Endothelial cell of umbilical vein (primary cell): ENCODE measurements around the gene SLC25A1. TPM values are rescaled to one million over a fixed set of nuclear protein-coding genes. Genes with fewer than 3 reads are reported as not detected.

Experiments
- BruUV-seq: library from RNA; stranded (reverse); fragments of 400-500 nt; replicated peaks from 2 replicates; lab custom pipeline; 2021; lab: Mats Ljungman, UMichigan
- CTCF ChIA-PET: fragments of 300-600, 350-600 bp; sonication (Branson Sonifier 250); formaldehyde crosslinking; loops from one replicate; lab custom pipeline; 2021; ENCODE audit warnings: antibody characterized with exemption, inconsistent platforms; lab: Charles Lee
- POLR2A ChIA-PET: fragments of 300-600, 350-600 bp; sonication (Branson Sonifier 250); formaldehyde crosslinking; loops from one replicate; lab custom pipeline; 2021; ENCODE audit warnings: antibody characterized with exemption, inconsistent platforms; lab: Charles Lee
- DNase-seq: peaks from one replicate; pipeline ENCODE4 v3.0.0-alpha.2; 2011; ENCODE audit warnings: low read depth, low spot score
- FAIRE-seq: peaks from 2 replicates; lab custom pipeline; 2011; peaks lifted over from hg19 to GRCh38; lab: Jason Lieb, UNC
- H2AFZ ChIP-seq: 2 replicates; pipeline ENCODE4 v1.6.0; 2012; ENCODE audit warnings: low read depth, low read length, control low read depth, inconsistent platforms
- H3K27ac ChIP-seq: 2 replicates; pipeline ENCODE4 v1.5.1; 2011; ENCODE audit warnings: low read depth, mild to moderate bottlenecking, control low read depth, low read length, moderate library complexity; ENCODE audit not compliant: insufficient read depth
- H3K27me3 ChIP-seq, 2 experiments: 2 replicates each; pipeline versions ENCODE4 v1.6.0 to v1.6.1; 2011; ENCODE audit warnings: low read length in 2 of 2, mixed read lengths in 1 of 2; ENCODE audit not compliant: control insufficient read depth in 2 of 2, insufficient read depth in 2 of 2
- H3K36me3 ChIP-seq, 2 experiments: 2 replicates in 1 of 2; 3 replicates in 1 of 2; pipeline ENCODE4 v1.5.1; 2011; ENCODE audit warnings: low read length in 2 of 2, mild to moderate bottlenecking in 1 of 2, moderate library complexity in 1 of 2; ENCODE audit not compliant: control insufficient read depth in 2 of 2, insufficient read depth in 2 of 2; ENCODE audit errors: extremely low read depth in 1 of 2
- H3K4me1 ChIP-seq: 3 replicates; pipeline ENCODE4 v1.5.1; 2011; ENCODE audit warnings: mild to moderate bottlenecking, low read length; ENCODE audit not compliant: control insufficient read depth, insufficient read depth; ENCODE audit errors: extremely low read depth
- H3K4me2 ChIP-seq: 2 replicates; pipeline ENCODE4 v1.6.1; 2011; ENCODE audit warnings: low read length, control low read depth, mixed read lengths; ENCODE audit not compliant: insufficient read depth
- H3K4me3 ChIP-seq, 3 experiments: fragments of 200-600 bp in 1 of 3; sonication (generic), shearing (Covaris generic) in 1 of 3; replicated peaks in 1 of 3; 2 replicates each; pipeline ENCODE4 v1.5.1; 2011 to 2016; ENCODE audit warnings: control low read depth in 3 of 3, low read length in 3 of 3, mild to moderate bottlenecking in 2 of 3, inconsistent platforms in 1 of 3, low read depth in 1 of 3, moderate library complexity in 1 of 3; ENCODE audit not compliant: insufficient read depth in 1 of 3
- H3K79me2 ChIP-seq: 2 replicates; pipeline ENCODE4 v1.6.0; 2012; ENCODE audit warnings: low read length, inconsistent platforms; ENCODE audit not compliant: control insufficient read depth, insufficient read depth
- H3K9ac ChIP-seq: replicated peaks from 2 replicates; pipeline ENCODE3; 2011; ENCODE audit warnings: low read length, control low read depth; ENCODE audit not compliant: insufficient read depth; ENCODE audit errors: extremely low read depth
- H3K9me1 ChIP-seq: replicated peaks from 3 replicates; pipeline ENCODE4 v1.6.0; 2011; ENCODE audit warnings: mild to moderate bottlenecking, low read length; ENCODE audit not compliant: control insufficient read depth, insufficient read depth; ENCODE audit errors: extremely low read depth
- H3K9me3 ChIP-seq: replicated peaks from 2 replicates; pipeline ENCODE4 v1.5.1; 2012; ENCODE audit warnings: low read length, inconsistent platforms; ENCODE audit not compliant: control insufficient read depth, insufficient read depth
- H4K20me1 ChIP-seq: replicated peaks from 2 replicates; pipeline ENCODE3; 2011; ENCODE audit warnings: mild to moderate bottlenecking, low read length; ENCODE audit not compliant: control insufficient read depth, insufficient read depth; ENCODE audit errors: extremely low read depth
- EZH2 ChIP-seq: IDR thresholded peaks from 2 replicates; pipeline ENCODE4 v1.6.1; 2012; ENCODE audit warnings: borderline replicate concordance, low read depth, mild to moderate bottlenecking, moderate library complexity, low read length, inconsistent platforms; ENCODE audit not compliant: severe bottlenecking
- FOS ChIP-seq: IDR thresholded peaks from 2 replicates; pipeline ENCODE4 v1.6.1; 2011; ENCODE audit warnings: mild to moderate bottlenecking, low read length, moderate library complexity, borderline replicate concordance; ENCODE audit not compliant: insufficient read depth
- GATA2 ChIP-seq: IDR thresholded peaks from 2 replicates; pipeline ENCODE4 v1.7.0; 2011; ENCODE audit warnings: low read depth, mild to moderate bottlenecking, moderate library complexity, mixed read lengths, low read length; ENCODE audit not compliant: insufficient read length, insufficient read depth
- JUN ChIP-seq: IDR thresholded peaks from 2 replicates; pipeline ENCODE4 v1.6.1; 2011; ENCODE audit warnings: borderline replicate concordance, low read depth; ENCODE audit not compliant: insufficient read length, insufficient read depth
- MYC ChIP-seq: IDR thresholded peaks from one replicate; pipeline ENCODE4 v1.6.1; 2011; ENCODE audit warnings: mild to moderate bottlenecking, low read depth, low read length
- POLR2A ChIP-seq: IDR thresholded peaks from 2 replicates; pipeline ENCODE4 v1.6.1; 2012; ENCODE audit warnings: low read depth, mild to moderate bottlenecking, control low read depth, low read length
- POLR2AphosphoS5 ChIP-seq: IDR thresholded peaks from 2 replicates; pipeline ENCODE4 v1.6.1; 2012; ENCODE audit warnings: low read depth, mild to moderate bottlenecking, control low read depth, low read length, moderate library complexity; ENCODE audit not compliant: insufficient read depth
- dilution Hi-C: fragments of 300-500 bp; cut with MboI; formaldehyde crosslinking; loops from one replicate; pipeline ENCODE4 v1.15.0; 2019; ENCODE audit warnings: low sequenced_read_pairs; ENCODE audit not compliant: extremely low pct_ligation_motif_present
- intact Hi-C: fragments of 100-400 bp; cut with micrococcal nuclease; formaldehyde crosslinking; loops from one replicate; pipeline ENCODE4 v1.10.0; 2022
- polyA plus RNA-seq, 4 experiments: library from polyadenylated mRNA; depleted of rRNA in 3 of 4; stranded (reverse) in 3 of 4; unstranded in 1 of 4; fragments of >200 nt; gene quantifications; 2 replicates each; pipeline versions ENCODE4 v1.2.1 to v1.2.3, GENCODE V29; 2011 to 2012; ENCODE audit warnings: missing spikeins in 1 of 4
- total RNA-seq: library from RNA; stranded (reverse); gene quantifications from 2 replicates; pipeline ENCODE4 v1.2.3, GENCODE V29; 2021
- TF ChIP-seq, protein P1 (sequence below): IDR thresholded peaks from 2 replicates; pipeline ENCODE4 v1.6.1; 2011; ENCODE audit not compliant: insufficient read depth, insufficient read length
- TF ChIP-seq, protein P2 (sequence below), 2 donors: IDR thresholded peaks; 1 replicate in 1 of 2; 2 replicates in 1 of 2; pipeline ENCODE4 v1.5.1; 2011; ENCODE audit warnings: low read length in 2 of 2, mild to moderate bottlenecking in 2 of 2, moderate library complexity in 2 of 2, control low read depth in 1 of 2, inconsistent platforms in 1 of 2, low read depth in 1 of 2; ENCODE audit not compliant: insufficient read depth in 1 of 2; ENCODE audit errors: extremely low read depth in 1 of 2

The SLC25A1 gene
- total and polyA plus RNA-seq, 2 donors (not counting 3 experiments of a cell fraction or from before 2014, with no cell fraction given) = 80.0 to 94.5 TPM

DNA sequence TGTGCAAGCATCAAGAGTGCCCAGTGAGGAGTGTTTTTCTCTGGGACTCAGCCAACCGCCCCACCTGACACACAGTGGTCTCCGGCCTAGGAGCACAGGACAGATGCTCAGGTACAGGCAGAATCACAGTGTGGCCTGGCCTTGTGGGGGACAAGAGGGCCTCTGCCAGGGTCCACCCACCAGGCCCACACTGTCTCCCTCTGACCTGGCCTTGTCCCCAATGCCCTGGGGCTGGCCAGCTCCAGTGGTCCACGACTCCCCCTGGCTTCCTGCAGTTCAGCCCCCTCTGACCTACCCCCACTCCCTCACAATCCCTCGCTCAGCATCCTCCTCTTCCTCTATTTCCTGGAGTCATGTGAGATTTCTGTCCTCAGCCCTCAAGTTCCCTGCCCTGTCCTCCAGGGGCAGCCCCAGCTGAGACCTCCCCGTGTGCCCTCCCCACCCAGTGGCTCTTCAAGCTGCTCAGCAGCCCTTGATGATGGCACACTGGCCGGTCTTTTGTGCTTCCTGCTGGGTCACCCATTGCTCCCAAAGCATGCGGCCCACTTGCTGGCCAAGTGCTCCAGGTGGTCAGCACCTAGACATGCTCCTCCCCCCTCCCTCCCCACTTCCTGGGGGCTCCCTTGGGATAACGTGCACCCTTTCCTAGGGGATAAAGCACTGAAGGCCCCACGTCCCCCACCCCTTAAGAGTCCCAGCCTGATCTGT, 45.7 kb downstream of the SLC25A1 start:
- H3K4me1 ChIP-seq = no peaks in the 10 kb centered on the region
- FAIRE-seq (no peak), DNase-seq (no peak)
- H4K20me1 ChIP-seq = no peaks in the 10 kb centered on the region
- H3K27ac ChIP-seq = no peak overlapping the region
- H2AFZ ChIP-seq = no peak overlapping the region
- H3K4me3 ChIP-seq = no peak overlapping the region
- H3K9me3 ChIP-seq = no peaks in the 10 kb centered on the region
- H3K4me2 ChIP-seq = no peak overlapping the region
- H3K9ac ChIP-seq = no peak overlapping the region
- intact Hi-C loops = no loop called here
- H3K9me1 ChIP-seq = no peaks in the 10 kb centered on the region
- H3K27me3 ChIP-seq = no peaks in the 10 kb centered on the region
- H3K36me3 ChIP-seq = peaks cover 4 to 38% of the 10 kb centered on the region in 2 experiments
- no peaks in the 10 kb centered on the region for H3K79me2 ChIP-seq
- ChIA-PET CTCF (interaction anchor here (2.3 to 3.5 kb wide), 2 partner anchors 11 to 12 kb away, joined by 9 to 12 read pairs; partner anchors contain the start of gene ESS2), POLR2A (no interaction called here)
- no TSS peak for BruUV-seq
- dilution Hi-C loops = no loop called here
- no peak for TF ChIP-seq FOS
- no peak for TF ChIP-seq JUN
- TF ChIP-seq, protein P1, sequence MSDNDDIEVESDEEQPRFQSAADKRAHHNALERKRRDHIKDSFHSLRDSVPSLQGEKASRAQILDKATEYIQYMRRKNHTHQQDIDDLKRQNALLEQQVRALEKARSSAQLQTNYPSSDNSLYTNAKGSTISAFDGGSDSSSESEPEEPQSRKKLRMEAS = no peak
- no peak for TF ChIP-seq POLR2A
- TF ChIP-seq, protein P2, sequence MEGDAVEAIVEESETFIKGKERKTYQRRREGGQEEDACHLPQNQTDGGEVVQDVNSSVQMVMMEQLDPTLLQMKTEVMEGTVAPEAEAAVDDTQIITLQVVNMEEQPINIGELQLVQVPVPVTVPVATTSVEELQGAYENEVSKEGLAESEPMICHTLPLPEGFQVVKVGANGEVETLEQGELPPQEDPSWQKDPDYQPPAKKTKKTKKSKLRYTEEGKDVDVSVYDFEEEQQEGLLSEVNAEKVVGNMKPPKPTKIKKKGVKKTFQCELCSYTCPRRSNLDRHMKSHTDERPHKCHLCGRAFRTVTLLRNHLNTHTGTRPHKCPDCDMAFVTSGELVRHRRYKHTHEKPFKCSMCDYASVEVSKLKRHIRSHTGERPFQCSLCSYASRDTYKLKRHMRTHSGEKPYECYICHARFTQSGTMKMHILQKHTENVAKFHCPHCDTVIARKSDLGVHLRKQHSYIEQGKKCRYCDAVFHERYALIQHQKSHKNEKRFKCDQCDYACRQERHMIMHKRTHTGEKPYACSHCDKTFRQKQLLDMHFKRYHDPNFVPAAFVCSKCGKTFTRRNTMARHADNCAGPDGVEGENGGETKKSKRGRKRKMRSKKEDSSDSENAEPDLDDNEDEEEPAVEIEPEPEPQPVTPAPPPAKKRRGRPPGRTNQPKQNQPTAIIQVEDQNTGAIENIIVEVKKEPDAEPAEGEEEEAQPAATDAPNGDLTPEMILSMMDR (IDR thresholded peaks at IDR 0.05; ENCODE audit: extremely low read depth in 1 of 2, insufficient read depth in 1 of 2, low read depth in 1 of 2, low read length in 2 of 2) = no peak
- TF ChIP-seq GATA2 = no peak
- TF ChIP-seq MYC = no peak
- TF ChIP-seq EZH2 = no peak
- TF ChIP-seq POLR2AphosphoS5 = no peak
